Measurements from ENCODE around the gene EHMT1. TPM values are rescaled to one million over a fixed set of nuclear protein-coding genes. Genes with fewer than 3 reads are reported as not detected.

EHMT1 gene
- total and polyA plus RNA-seq, 2 of the 13 experiments (the other 11 are each of a cell fraction or from before 2014, with no cell fraction given), result 23.0 to 27.1 TPM

DNA sequence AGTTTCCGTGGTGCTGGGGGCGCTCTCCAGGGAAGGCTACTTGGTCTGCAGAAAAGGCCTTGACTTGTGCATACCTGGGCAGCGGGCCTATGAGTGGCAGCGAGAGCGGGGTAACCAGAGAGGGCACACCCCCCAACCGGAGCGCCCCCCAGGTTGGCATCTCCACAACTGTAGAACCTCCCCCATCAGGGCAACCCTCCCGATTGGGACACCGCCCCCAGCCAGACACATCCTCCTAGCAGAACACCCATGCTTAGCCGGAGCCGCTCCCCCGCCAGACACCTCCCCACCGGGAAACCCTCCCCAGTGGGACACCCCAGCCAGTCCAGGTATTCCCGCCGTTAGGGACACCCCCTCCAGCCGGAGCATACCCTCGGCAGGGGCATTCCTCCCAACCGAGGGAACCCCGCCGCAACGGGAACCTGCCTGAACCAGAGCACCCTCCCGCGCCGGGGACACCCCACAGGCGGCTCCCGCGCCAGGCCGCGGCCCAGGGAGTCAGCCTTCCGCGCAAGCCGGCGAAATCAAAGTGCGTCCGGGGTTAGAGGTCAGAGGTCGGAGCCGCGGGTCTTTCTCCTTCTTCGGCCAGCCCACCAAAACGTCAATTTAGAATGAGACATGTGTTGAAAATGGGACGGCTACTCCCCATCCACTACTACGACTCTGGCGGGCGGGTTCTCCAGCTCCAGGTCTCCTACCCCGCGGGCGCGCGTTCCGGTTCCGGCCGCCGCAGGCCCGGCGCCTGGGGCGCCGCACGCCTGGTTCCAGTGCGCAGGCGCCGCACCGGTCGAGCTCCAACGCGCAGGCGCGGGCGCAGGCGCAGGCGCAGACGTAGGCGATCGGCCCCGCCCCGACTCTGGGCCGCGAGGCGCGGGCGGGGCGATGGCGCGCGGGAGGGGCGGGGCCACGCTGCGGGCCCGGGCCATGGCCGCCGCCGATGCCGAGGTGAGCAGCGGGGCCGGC is at the start of gene EHMT1 (continued):
- TF ChIP-seq HMG20A (CRISPR knock-in tag; IDR thresholded peaks at IDR 0.05; ENCODE audit: borderline replicate concordance), result no peak
- TF ChIP-seq JUN (CRISPR knock-in tag; IDR thresholded peaks at IDR 0.05), result no peak
- TF ChIP-seq, protein P1, sequence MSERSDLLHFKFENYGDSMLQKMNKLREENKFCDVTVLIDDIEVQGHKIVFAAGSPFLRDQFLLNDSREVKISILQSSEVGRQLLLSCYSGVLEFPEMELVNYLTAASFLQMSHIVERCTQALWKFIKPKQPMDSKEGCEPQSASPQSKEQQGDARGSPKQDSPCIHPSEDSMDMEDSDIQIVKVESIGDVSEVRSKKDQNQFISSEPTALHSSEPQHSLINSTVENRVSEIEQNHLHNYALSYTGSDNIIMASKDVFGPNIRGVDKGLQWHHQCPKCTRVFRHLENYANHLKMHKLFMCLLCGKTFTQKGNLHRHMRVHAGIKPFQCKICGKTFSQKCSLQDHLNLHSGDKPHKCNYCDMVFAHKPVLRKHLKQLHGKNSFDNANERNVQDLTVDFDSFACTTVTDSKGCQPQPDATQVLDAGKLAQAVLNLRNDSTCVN (CRISPR knock-in tag; IDR thresholded peaks at IDR 0.05; ENCODE audit: borderline replicate concordance), result no peak; the same call in 1 of the 2 replicates
- TF ChIP-seq, protein P2, sequence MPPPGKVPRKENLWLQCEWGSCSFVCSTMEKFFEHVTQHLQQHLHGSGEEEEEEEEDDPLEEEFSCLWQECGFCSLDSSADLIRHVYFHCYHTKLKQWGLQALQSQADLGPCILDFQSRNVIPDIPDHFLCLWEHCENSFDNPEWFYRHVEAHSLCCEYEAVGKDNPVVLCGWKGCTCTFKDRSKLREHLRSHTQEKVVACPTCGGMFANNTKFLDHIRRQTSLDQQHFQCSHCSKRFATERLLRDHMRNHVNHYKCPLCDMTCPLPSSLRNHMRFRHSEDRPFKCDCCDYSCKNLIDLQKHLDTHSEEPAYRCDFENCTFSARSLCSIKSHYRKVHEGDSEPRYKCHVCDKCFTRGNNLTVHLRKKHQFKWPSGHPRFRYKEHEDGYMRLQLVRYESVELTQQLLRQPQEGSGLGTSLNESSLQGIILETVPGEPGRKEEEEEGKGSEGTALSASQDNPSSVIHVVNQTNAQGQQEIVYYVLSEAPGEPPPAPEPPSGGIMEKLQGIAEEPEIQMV (CRISPR knock-in tag; IDR thresholded peaks at IDR 0.05; ENCODE audit: low read depth), result no peak
- TF ChIP-seq, protein P3, sequence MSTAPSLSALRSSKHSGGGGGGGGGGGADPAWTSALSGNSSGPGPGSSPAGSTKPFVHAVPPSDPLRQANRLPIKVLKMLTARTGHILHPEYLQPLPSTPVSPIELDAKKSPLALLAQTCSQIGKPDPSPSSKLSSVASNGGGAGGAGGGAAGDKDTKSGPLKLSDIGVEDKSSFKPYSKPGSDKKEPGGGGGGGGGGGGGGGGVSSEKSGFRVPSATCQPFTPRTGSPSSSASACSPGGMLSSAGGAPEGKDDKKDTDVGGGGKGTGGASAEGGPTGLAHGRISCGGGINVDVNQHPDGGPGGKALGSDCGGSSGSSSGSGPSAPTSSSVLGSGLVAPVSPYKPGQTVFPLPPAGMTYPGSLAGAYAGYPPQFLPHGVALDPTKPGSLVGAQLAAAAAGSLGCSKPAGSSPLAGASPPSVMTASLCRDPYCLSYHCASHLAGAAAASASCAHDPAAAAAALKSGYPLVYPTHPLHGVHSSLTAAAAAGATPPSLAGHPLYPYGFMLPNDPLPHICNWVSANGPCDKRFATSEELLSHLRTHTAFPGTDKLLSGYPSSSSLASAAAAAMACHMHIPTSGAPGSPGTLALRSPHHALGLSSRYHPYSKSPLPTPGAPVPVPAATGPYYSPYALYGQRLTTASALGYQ (CRISPR knock-in tag; IDR thresholded peaks at IDR 0.05), result 0 out of 2 replicates have a peak, but pooled peaks have one; percentile 57
- peak; percentile 61 for TF ChIP-seq YEATS2 (CRISPR knock-in tag; IDR thresholded peaks at IDR 0.05; ENCODE audit: borderline replicate concordance)
- TF ChIP-seq, protein P4, sequence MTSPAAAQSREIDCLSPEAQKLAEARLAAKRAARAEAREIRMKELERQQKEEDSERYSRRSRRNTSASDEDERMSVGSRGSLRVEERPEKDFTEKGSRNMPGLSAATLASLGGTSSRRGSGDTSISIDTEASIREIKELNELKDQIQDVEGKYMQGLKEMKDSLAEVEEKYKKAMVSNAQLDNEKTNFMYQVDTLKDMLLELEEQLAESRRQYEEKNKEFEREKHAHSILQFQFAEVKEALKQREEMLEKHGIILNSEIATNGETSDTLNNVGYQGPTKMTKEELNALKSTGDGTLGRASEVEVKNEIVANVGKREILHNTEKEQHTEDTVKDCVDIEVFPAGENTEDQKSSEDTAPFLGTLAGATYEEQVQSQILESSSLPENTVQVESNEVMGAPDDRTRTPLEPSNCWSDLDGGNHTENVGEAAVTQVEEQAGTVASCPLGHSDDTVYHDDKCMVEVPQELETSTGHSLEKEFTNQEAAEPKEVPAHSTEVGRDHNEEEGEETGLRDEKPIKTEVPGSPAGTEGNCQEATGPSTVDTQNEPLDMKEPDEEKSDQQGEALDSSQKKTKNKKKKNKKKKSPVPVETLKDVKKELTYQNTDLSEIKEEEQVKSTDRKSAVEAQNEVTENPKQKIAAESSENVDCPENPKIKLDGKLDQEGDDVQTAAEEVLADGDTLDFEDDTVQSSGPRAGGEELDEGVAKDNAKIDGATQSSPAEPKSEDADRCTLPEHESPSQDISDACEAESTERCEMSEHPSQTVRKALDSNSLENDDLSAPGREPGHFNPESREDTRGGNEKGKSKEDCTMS (CRISPR knock-in tag; conservative IDR thresholded peaks at IDR 0.05), result no peak
- TF ChIP-seq, protein P5, sequence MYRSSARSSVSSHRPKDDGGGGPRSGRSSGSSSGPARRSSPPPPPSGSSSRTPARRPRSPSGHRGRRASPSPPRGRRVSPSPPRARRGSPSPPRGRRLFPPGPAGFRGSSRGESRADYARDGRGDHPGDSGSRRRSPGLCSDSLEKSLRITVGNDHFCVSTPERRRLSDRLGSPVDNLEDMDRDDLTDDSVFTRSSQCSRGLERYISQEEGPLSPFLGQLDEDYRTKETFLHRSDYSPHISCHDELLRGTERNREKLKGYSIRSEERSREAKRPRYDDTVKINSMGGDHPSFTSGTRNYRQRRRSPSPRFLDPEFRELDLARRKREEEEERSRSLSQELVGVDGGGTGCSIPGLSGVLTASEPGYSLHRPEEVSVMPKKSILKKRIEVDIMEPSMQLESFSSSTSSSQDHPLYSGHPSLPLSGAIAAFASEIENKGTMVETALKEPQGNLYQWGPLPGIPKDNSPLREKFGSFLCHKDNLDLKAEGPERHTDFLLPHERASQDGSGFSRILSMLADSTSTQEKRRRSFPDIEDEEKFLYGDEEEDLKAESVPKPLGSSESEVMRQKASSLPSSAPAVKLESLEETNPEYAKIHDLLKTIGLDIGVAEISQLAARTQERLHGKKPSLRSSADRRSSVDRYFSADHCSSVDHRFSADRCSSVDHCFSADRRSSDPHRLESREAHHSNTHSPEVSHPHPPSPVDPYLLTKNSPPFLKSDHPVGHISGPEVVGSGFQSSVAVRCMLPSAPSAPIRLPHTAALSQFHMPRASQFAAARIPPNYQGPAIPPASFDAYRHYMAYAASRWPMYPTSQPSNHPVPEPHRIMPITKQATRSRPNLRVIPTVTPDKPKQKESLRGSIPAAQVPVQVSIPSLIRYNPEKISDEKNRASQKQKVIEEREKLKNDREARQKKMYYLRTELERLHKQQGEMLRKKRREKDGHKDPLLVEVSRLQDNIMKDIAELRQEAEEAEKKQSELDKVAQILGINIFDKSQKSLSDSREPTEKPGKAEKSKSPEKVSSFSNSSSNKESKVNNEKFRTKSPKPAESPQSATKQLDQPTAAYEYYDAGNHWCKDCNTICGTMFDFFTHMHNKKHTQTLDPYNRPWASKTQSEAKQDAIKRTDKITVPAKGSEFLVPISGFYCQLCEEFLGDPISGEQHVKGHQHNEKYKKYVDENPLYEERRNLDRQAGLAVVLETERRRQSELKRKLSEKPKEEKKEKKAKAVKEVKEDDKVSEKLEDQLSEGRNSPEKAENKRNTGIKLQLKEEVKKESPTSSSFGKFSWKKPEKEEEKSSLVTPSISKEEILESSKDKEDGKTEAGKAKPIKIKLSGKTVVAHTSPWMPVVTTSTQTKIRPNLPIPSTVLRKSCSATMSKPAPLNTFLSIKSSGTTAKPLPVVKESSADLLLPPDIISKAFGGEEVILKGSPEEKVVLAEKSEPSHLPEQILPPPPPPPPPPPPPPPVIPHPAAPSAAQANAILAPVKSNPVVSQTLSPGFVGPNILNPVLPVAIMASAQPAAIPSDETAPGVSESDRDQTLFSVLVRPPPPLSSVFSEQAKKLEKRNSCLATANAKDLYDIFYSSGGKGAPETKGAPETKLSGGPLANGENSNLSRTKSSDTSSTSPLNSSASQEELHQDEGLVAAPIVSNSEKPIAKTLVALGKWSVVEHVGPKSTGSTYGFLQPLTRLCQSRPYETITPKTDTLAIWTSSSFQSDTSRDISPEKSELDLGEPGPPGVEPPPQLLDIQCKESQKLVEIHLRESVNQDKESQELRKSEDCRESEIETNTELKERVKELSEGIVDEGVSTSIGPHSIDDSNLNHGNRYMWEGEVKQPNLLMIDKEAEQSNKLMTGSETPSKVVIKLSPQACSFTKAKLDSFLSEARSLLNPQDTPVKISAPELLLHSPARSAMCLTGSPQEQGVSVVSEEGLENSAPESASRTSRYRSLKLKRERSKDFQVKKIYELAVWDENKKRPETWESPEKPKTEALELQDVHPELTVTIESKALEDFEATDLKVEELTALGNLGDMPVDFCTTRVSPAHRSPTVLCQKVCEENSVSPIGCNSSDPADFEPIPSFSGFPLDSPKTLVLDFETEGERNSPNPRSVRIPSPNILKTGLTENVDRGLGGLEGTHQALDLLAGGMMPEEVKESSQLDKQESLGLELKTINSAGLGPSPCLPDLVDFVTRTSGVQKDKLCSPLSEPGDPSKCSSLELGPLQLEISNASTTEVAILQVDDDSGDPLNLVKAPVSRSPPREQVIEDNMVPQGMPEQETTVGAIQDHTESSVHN (CRISPR knock-in tag; IDR thresholded peaks at IDR 0.05), result no peak
- TF ChIP-seq REL (CRISPR knock-in tag; conservative IDR thresholded peaks at IDR 0.05), result no peak

All from HepG2 (cell line).